ENCODE data around the gene AFMID. TPM values are rescaled to one million over a fixed set of nuclear protein-coding genes. Genes with fewer than 3 reads are reported as not detected.

Gene AFMID
- total and polyA plus RNA-seq, 2 of the 13 experiments (the other 11 are each of a cell fraction or from before 2014, with no cell fraction given): 249 to 270 TPM

GRCh38 chr17:78140169-78141051, 46.8 kb upstream of the AFMID start (continued):
- TF ChIP-seq ZNF747 (CRISPR knock-in tag; IDR thresholded peaks at IDR 0.05; ENCODE audit: borderline replicate concordance) (no peak), HDAC6 (IDR thresholded peaks at IDR 0.05; ENCODE audit: low read depth, low read length) (no peak), HDAC2 (CRISPR knock-in tag; IDR thresholded peaks at IDR 0.05) (no peak), RCOR2 (CRISPR knock-in tag; IDR thresholded peaks at IDR 0.05) (no peak), RFXAP (CRISPR knock-in tag; IDR thresholded peaks at IDR 0.05; ENCODE audit: borderline replicate concordance) (no peak), ZBTB44 (CRISPR knock-in tag; IDR thresholded peaks at IDR 0.05) (no peak), ZNF567 (CRISPR knock-in tag; IDR thresholded peaks at IDR 0.05; ENCODE audit: borderline replicate concordance) (peak; percentile 40; the same call in 1 of the 2 replicates), MYC (CRISPR knock-in tag; IDR thresholded peaks at IDR 0.05; ENCODE audit: borderline replicate concordance) (peak; percentile 40; the same call in 1 of the 2 replicates), RFX1 (IDR thresholded peaks at IDR 0.05) (no peak), ZNF264 (CRISPR knock-in tag; IDR thresholded peaks at IDR 0.05) (no peak), ETV6 (CRISPR knock-in tag; conservative IDR thresholded peaks at IDR 0.05) (no peak), ZNF333 (CRISPR knock-in tag; IDR thresholded peaks at IDR 0.05; ENCODE audit: borderline replicate concordance) (no peak), ZNF331 (CRISPR knock-in tag; IDR thresholded peaks at IDR 0.05) (0 out of 2 replicates have a peak, but pooled peaks have one; percentile 10), ZNF883 (CRISPR knock-in tag; IDR thresholded peaks at IDR 0.05; ENCODE audit: not compliant biosample characterization) (peak; percentile 50), MTF1 (CRISPR knock-in tag; IDR thresholded peaks at IDR 0.05) (no peak), MEIS2 (CRISPR knock-in tag; IDR thresholded peaks at IDR 0.05) (no peak), ZSCAN30 (CRISPR knock-in tag; IDR thresholded peaks at IDR 0.05) (no peak), MXD3 (CRISPR knock-in tag; IDR thresholded peaks at IDR 0.05) (no peak), PHF20 (CRISPR knock-in tag; IDR thresholded peaks at IDR 0.05) (no peak; the same call in 1 of the 2 replicates), ZHX2 (IDR thresholded peaks at IDR 0.05; ENCODE audit: low read depth) (no peak), ZHX2 (CRISPR knock-in tag; IDR thresholded peaks at IDR 0.05; ENCODE audit: borderline replicate concordance) (no peak), CC2D1A (CRISPR knock-in tag; IDR thresholded peaks at IDR 0.05) (no peak)

Measured in HepG2 (cell line).